ENCODE results near the gene TMEM131L. TPM values are rescaled to one million over a fixed set of nuclear protein-coding genes. Genes with fewer than 3 reads are reported as not detected.

TMEM131L gene
- total and polyA plus RNA-seq, 2 donors (not counting 3 experiments of a cell fraction or from before 2014, with no cell fraction given): 7.7 to 21.2 TPM

GRCh38 chr4:153573881-153574802 lies 108.0 kb downstream of the TMEM131L start:
- H2AFZ ChIP-seq (ENCODE audit: low read depth, low read length): no peak overlapping the region
- H3K27me3 ChIP-seq (ENCODE audit: control insufficient read depth in 2 of 2, insufficient read depth in 2 of 2, low read length in 2 of 2): no peaks in the 10 kb centered on the region
- no peaks in the 10 kb centered on the region for H3K79me2 ChIP-seq (ENCODE audit: control insufficient read depth, insufficient read depth, low read length)
- no TSS peak for BruUV-seq (replicated peaks)
- no peak overlapping the region for H3K27ac ChIP-seq (ENCODE audit: insufficient read depth, low read depth, low read length)
- no peaks in the 10 kb centered on the region for H3K36me3 ChIP-seq (ENCODE audit: control insufficient read depth in 2 of 2, extremely low read depth in 1 of 2, insufficient read depth in 2 of 2, low read length in 2 of 2)
- H3K9ac ChIP-seq (replicated peaks; ENCODE audit: extremely low read depth, insufficient read depth, low read length): no peak overlapping the region
- H4K20me1 ChIP-seq (replicated peaks; ENCODE audit: control insufficient read depth, extremely low read depth, insufficient read depth, low read length): no peaks in the 10 kb centered on the region
- peak; percentile 89 for FAIRE-seq
- H3K9me1 ChIP-seq (replicated peaks; ENCODE audit: control insufficient read depth, extremely low read depth, insufficient read depth, low read length): no peaks in the 10 kb centered on the region
- peaks cover 2% of the 10 kb centered on the region for H3K4me1 ChIP-seq (ENCODE audit: control insufficient read depth, extremely low read depth, insufficient read depth, low read length)
- dilution Hi-C loops (cut with MboI; ENCODE audit: extremely low pct_ligation_motif_present, low sequenced_read_pairs): no loop called here
- peak; percentile 85 for DNase-seq (ENCODE audit: low read depth, low spot score)
- ChIA-PET CTCF (interaction anchor here (0.5 to 2.4 kb wide), 82 partner anchors 9 to 1073 kb away, joined by 3 to 129 read pairs (median 5); partner anchors contain the start of genes MND1 and TMEM131L), POLR2A (interaction anchor here (1.1 kb wide), 1 partner anchor 108 kb away, joined by 6 read pairs; the partner anchor contains the start of gene TMEM131L)
- H3K4me3 ChIP-seq (replicated peaks in 1 of 3; ENCODE audit: insufficient read depth in 1 of 3, low read depth in 1 of 3, low read length in 3 of 3): no peak overlapping the region
- no peak overlapping the region for H3K4me2 ChIP-seq (ENCODE audit: insufficient read depth, low read length)
- TF ChIP-seq EZH2 (IDR thresholded peaks at IDR 0.05; ENCODE audit: borderline replicate concordance, low read depth, low read length, severe bottlenecking): no peak
- TF ChIP-seq, protein P1, sequence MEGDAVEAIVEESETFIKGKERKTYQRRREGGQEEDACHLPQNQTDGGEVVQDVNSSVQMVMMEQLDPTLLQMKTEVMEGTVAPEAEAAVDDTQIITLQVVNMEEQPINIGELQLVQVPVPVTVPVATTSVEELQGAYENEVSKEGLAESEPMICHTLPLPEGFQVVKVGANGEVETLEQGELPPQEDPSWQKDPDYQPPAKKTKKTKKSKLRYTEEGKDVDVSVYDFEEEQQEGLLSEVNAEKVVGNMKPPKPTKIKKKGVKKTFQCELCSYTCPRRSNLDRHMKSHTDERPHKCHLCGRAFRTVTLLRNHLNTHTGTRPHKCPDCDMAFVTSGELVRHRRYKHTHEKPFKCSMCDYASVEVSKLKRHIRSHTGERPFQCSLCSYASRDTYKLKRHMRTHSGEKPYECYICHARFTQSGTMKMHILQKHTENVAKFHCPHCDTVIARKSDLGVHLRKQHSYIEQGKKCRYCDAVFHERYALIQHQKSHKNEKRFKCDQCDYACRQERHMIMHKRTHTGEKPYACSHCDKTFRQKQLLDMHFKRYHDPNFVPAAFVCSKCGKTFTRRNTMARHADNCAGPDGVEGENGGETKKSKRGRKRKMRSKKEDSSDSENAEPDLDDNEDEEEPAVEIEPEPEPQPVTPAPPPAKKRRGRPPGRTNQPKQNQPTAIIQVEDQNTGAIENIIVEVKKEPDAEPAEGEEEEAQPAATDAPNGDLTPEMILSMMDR (IDR thresholded peaks at IDR 0.05; ENCODE audit: extremely low read depth in 1 of 2, insufficient read depth in 1 of 2, low read depth in 1 of 2, low read length in 2 of 2): peak; percentile 46 to 59
- no peaks in the 10 kb centered on the region for H3K9me3 ChIP-seq (replicated peaks; ENCODE audit: control insufficient read depth, insufficient read depth, low read length)
- intact Hi-C loops (cut with micrococcal nuclease): loop anchor here (1.0 kb wide), 3 partner anchors 109 to 176 kb away; no protein-coding TSS in a partner anchor

- H3K79me2 ChIP-seq (ENCODE audit: control insufficient read depth, insufficient read depth, low read length): no peaks in the 10 kb centered on the region
- no peak overlapping the region for H2AFZ ChIP-seq (ENCODE audit: low read depth, low read length)
- CTCF ChIA-PET: interaction anchor here (0.9 to 3.3 kb wide), 3 partner anchors 143 to 433 kb away, joined by 3 to 22 read pairs (median 4); no protein-coding TSS in a partner anchor
- H3K9me3 ChIP-seq (replicated peaks; ENCODE audit: control insufficient read depth, insufficient read depth, low read length): no peaks in the 10 kb centered on the region
- peaks cover 2% of the 10 kb centered on the region for H3K4me1 ChIP-seq (ENCODE audit: control insufficient read depth, extremely low read depth, insufficient read depth, low read length)
- no peaks in the 10 kb centered on the region for H3K9me1 ChIP-seq (replicated peaks; ENCODE audit: control insufficient read depth, extremely low read depth, insufficient read depth, low read length)
- no peak overlapping the region for H3K4me2 ChIP-seq (ENCODE audit: insufficient read depth, low read length)
- FAIRE-seq: peak; percentile 50
- no peak for DNase-seq (ENCODE audit: low read depth, low spot score)
- POLR2A ChIA-PET: no interaction called here
- no TSS peak for BruUV-seq (replicated peaks)
- no peaks in the 10 kb centered on the region for H3K36me3 ChIP-seq (ENCODE audit: control insufficient read depth in 2 of 2, extremely low read depth in 1 of 2, insufficient read depth in 2 of 2, low read length in 2 of 2)
- no peak overlapping the region for H3K9ac ChIP-seq (replicated peaks; ENCODE audit: extremely low read depth, insufficient read depth, low read length)
- H3K4me3 ChIP-seq (replicated peaks in 1 of 3; ENCODE audit: insufficient read depth in 1 of 3, low read depth in 1 of 3, low read length in 3 of 3): no peak overlapping the region
- H3K27ac ChIP-seq (ENCODE audit: insufficient read depth, low read depth, low read length): no peak overlapping the region
- no peaks in the 10 kb centered on the region for H3K27me3 ChIP-seq (ENCODE audit: control insufficient read depth in 2 of 2, insufficient read depth in 2 of 2, low read length in 2 of 2)
- intact Hi-C loops (cut with micrococcal nuclease): loop anchor here (1.0 to 2.0 kb wide), 4 partner anchors 232 to 433 kb away; partner anchors contain the start of gene MND1
- dilution Hi-C loops (cut with MboI; ENCODE audit: extremely low pct_ligation_motif_present, low sequenced_read_pairs): no loop called here
- TF ChIP-seq FOS (IDR thresholded peaks at IDR 0.05; ENCODE audit: borderline replicate concordance, insufficient read depth, low read length): no peak
- no peak for TF ChIP-seq POLR2AphosphoS5 (IDR thresholded peaks at IDR 0.05; ENCODE audit: insufficient read depth, low read depth, low read length)
- no peak for TF ChIP-seq POLR2A (IDR thresholded peaks at IDR 0.05; ENCODE audit: low read depth, low read length)
- TF ChIP-seq JUN (IDR thresholded peaks at IDR 0.05; ENCODE audit: borderline replicate concordance, insufficient read depth, insufficient read length, low read depth): no peak
- no peak for TF ChIP-seq MYC (IDR thresholded peaks at IDR 0.05; ENCODE audit: low read depth, low read length)
- no peak for TF ChIP-seq MAX (IDR thresholded peaks at IDR 0.05; ENCODE audit: insufficient read depth, insufficient read length)
- TF ChIP-seq, protein P1 (IDR thresholded peaks at IDR 0.05; ENCODE audit: extremely low read depth in 1 of 2, insufficient read depth in 1 of 2, low read depth in 1 of 2, low read length in 2 of 2): no peak
- no peak for TF ChIP-seq GATA2 (IDR thresholded peaks at IDR 0.05; ENCODE audit: insufficient read depth, insufficient read length, low read depth, low read length)
- TF ChIP-seq EZH2 (IDR thresholded peaks at IDR 0.05; ENCODE audit: borderline replicate concordance, low read depth, low read length, severe bottlenecking): no peak
- H4K20me1 ChIP-seq (replicated peaks; ENCODE audit: control insufficient read depth, extremely low read depth, insufficient read depth, low read length): no peaks in the 10 kb centered on the region
Observed at GRCh38 chr4:153576443-153576774, 110.2 kb downstream of the TMEM131L start.

All from endothelial cell of umbilical vein (primary cell).